H54 (cell line): ENCODE data around the gene OR2C3.
"Not testable (repeated sequence)": the region's sequence is repeated elsewhere in the genome, so short reads cannot be mapped to it uniquely, and the experiment has no call there.

ENCODE experiments used
- DNase-seq: peaks from one replicate; pipeline ENCODE4 v3.0.0; 2011; ENCODE audit warnings: low spot score, mixed read lengths; ENCODE audit not compliant: insufficient read length
- FAIRE-seq: peaks from 3 replicates; lab custom pipeline; 2011; peaks lifted over from hg19 to GRCh38; lab: Jason Lieb, UNC
- POLR2A ChIP-seq: IDR thresholded peaks from 2 replicates; pipeline ENCODE4 v1.6.1; 2011; ENCODE audit warnings: low read depth, mild to moderate bottlenecking, low read length

OR2C3 gene

GRCh38 chr1:247538561-247538960 lies 2.3 kb upstream of the OR2C3 start:
- no peak for DNase-seq
- TF ChIP-seq POLR2A, result no peak
- FAIRE-seq, result no peak

GRCh38 chr1:247535402-247535801 lies 838 bp downstream of the OR2C3 start:
- no peak for TF ChIP-seq POLR2A
- FAIRE-seq, result no peak
- DNase-seq, result no peak

GRCh38 chr1:247531937-247532336 lies 4.3 kb downstream of the OR2C3 start:
- no peak for FAIRE-seq
- no peak for DNase-seq
- no peak for TF ChIP-seq POLR2A

GRCh38 chr1:247530785-247531184 lies 5.5 kb downstream of the OR2C3 start:
- TF ChIP-seq POLR2A, result no peak
- FAIRE-seq, result no peak
- DNase-seq, result no peak

- FAIRE-seq, result no peak
- no peak for DNase-seq
- no peak for TF ChIP-seq POLR2A
Measured at GRCh38 chr1:247529771-247530355, 6.4 kb downstream of the OR2C3 start.

GRCh38 chr1:247528812-247529474 lies 7.3 kb downstream of the OR2C3 start:
- TF ChIP-seq POLR2A, result no peak
- no peak for FAIRE-seq
- DNase-seq, result no peak

- DNase-seq, FAIRE-seq: not testable (repeated sequence)
Measured at GRCh38 chr1:247521886-247522285, 14.4 kb downstream of the OR2C3 start.

- no peak for TF ChIP-seq POLR2A
- no peak for DNase-seq
- no peak for FAIRE-seq
Measured at GRCh38 chr1:247518613-247518891, 17.7 kb downstream of the OR2C3 start.

- no peak for DNase-seq
- no peak for TF ChIP-seq POLR2A
- no peak for FAIRE-seq
Measured at GRCh38 chr1:247517795-247518612, 18.2 kb downstream of the OR2C3 start.

- FAIRE-seq, result no peak
- DNase-seq, result no peak
- TF ChIP-seq POLR2A, result no peak
Measured at GRCh38 chr1:247506831-247507230, 29.4 kb downstream of the OR2C3 start.

GRCh38 chr1:247500865-247501264 lies 35.4 kb downstream of the OR2C3 start:
- no peak for DNase-seq
- TF ChIP-seq POLR2A, result no peak
- FAIRE-seq, result no peak

- no peak for FAIRE-seq
- no peak for DNase-seq
- no peak for TF ChIP-seq POLR2A
Measured at GRCh38 chr1:247496581-247497285, 39.5 kb downstream of the OR2C3 start.

- no peak for FAIRE-seq
- DNase-seq, result no peak
- no peak for TF ChIP-seq POLR2A
Measured at GRCh38 chr1:247494767-247495166, 41.5 kb downstream of the OR2C3 start.

GRCh38 chr1:247493106-247493505 lies 43.1 kb downstream of the OR2C3 start:
- DNase-seq (no peak), FAIRE-seq (no peak)
- no peak for TF ChIP-seq POLR2A
